ENCODE data around the gene LRP6.
A peak's percentile ranks its signal among the peaks of the same experiment; 100 is the strongest.

LRP6 gene

GRCh38 chr12:12297201-12297830 lies 30.5 kb upstream of the LRP6 start:
- no peak for TF ChIP-seq ZBTB7A (IDR thresholded peaks at IDR 0.05; ENCODE audit: low read depth)
- no peak for TF ChIP-seq REST (IDR thresholded peaks at IDR 0.05; ENCODE audit: low read depth)
- TF ChIP-seq USF1 (IDR thresholded peaks at IDR 0.05) = no peak
- no peak for TF ChIP-seq EGR1 (IDR thresholded peaks at IDR 0.05)
- TF ChIP-seq TEAD4 (IDR thresholded peaks at IDR 0.05) = no peak
- no peak for TF ChIP-seq MAX (IDR thresholded peaks at IDR 0.05)
- TF ChIP-seq YY1 (IDR thresholded peaks at IDR 0.05; ENCODE audit: low read depth) = no peak
- TF ChIP-seq CREB1 (IDR thresholded peaks at IDR 0.05; ENCODE audit: low read depth) = no peak
- TF ChIP-seq TAF1 (IDR thresholded peaks at IDR 0.05; ENCODE audit: low read depth) = no peak
- TF ChIP-seq CEBPB (IDR thresholded peaks at IDR 0.05) = no peak
- TF ChIP-seq NFIC (IDR thresholded peaks at IDR 0.05) = no peak
- TF ChIP-seq TCF12 (IDR thresholded peaks at IDR 0.05; ENCODE audit: low read depth) = no peak

GRCh38 chr12:12294215-12295005 lies 27.6 kb upstream of the LRP6 start:
- TF ChIP-seq USF1 (IDR thresholded peaks at IDR 0.05) = 0 out of 2 replicates have a peak, but pooled peaks have one; percentile 55
- TF ChIP-seq ZBTB7A (IDR thresholded peaks at IDR 0.05; ENCODE audit: low read depth) = no peak
- 0 out of 2 replicates have a peak, but pooled peaks have one; percentile 48 for TF ChIP-seq TEAD4 (IDR thresholded peaks at IDR 0.05)

- no peak for TF ChIP-seq REST (IDR thresholded peaks at IDR 0.05; ENCODE audit: low read depth)
- TF ChIP-seq EP300 (IDR thresholded peaks at IDR 0.05; ENCODE audit: borderline replicate concordance) = no peak
- TF ChIP-seq NFIC (IDR thresholded peaks at IDR 0.05) = no peak
- no peak for TF ChIP-seq USF1 (IDR thresholded peaks at IDR 0.05)
- no peak for TF ChIP-seq MAX (IDR thresholded peaks at IDR 0.05)
- TF ChIP-seq RAD21 (IDR thresholded peaks at IDR 0.05; ENCODE audit: low read depth) = no peak
- no peak for TF ChIP-seq CREB1 (IDR thresholded peaks at IDR 0.05; ENCODE audit: low read depth)
- TF ChIP-seq ZBTB7A (IDR thresholded peaks at IDR 0.05; ENCODE audit: low read depth) = no peak
- no peak for TF ChIP-seq TEAD4 (IDR thresholded peaks at IDR 0.05)
- TF ChIP-seq FOXM1 (IDR thresholded peaks at IDR 0.05; ENCODE audit: borderline replicate concordance, low read depth) = no peak
- TF ChIP-seq YY1 (IDR thresholded peaks at IDR 0.05; ENCODE audit: low read depth) = no peak
These were observed 23.4 kb upstream of the LRP6 start for GRCh38 chr12:12290206-12290605.

GRCh38 chr12:12286441-12286840 lies 19.6 kb upstream of the LRP6 start:
- no peak for TF ChIP-seq RAD21 (IDR thresholded peaks at IDR 0.05; ENCODE audit: low read depth)
- TF ChIP-seq ZBTB7A (IDR thresholded peaks at IDR 0.05; ENCODE audit: low read depth) = no peak
- TF ChIP-seq EP300 (IDR thresholded peaks at IDR 0.05; ENCODE audit: borderline replicate concordance) = no peak
- no peak for TF ChIP-seq EGR1 (IDR thresholded peaks at IDR 0.05)
- no peak for TF ChIP-seq TEAD4 (IDR thresholded peaks at IDR 0.05)
- no peak for TF ChIP-seq TCF12 (IDR thresholded peaks at IDR 0.05; ENCODE audit: low read depth)
- no peak for TF ChIP-seq REST (IDR thresholded peaks at IDR 0.05; ENCODE audit: low read depth)
- TF ChIP-seq NFIC (IDR thresholded peaks at IDR 0.05) = no peak
- no peak for TF ChIP-seq FOXM1 (IDR thresholded peaks at IDR 0.05; ENCODE audit: borderline replicate concordance, low read depth)
- no peak for TF ChIP-seq YY1 (IDR thresholded peaks at IDR 0.05; ENCODE audit: low read depth)
- no peak for TF ChIP-seq MAX (IDR thresholded peaks at IDR 0.05)
- no peak for TF ChIP-seq CREB1 (IDR thresholded peaks at IDR 0.05; ENCODE audit: low read depth)
- no peak for TF ChIP-seq USF1 (IDR thresholded peaks at IDR 0.05)
- no peak for TF ChIP-seq TAF1 (IDR thresholded peaks at IDR 0.05; ENCODE audit: low read depth)
- no peak for TF ChIP-seq CEBPB (IDR thresholded peaks at IDR 0.05)

Measured in Ishikawa (cell line).